Measurements from ENCODE around the gene ZNF550. TPM values are rescaled to one million over a fixed set of nuclear protein-coding genes. Genes with fewer than 3 reads are reported as not detected.
A peak's percentile ranks its signal among the peaks of the same experiment; 100 is the strongest.

ZNF550 gene
- polyA plus RNA-seq, 3 donors, result 0.25 to 2.7 (median 0.65) TPM

DNA sequence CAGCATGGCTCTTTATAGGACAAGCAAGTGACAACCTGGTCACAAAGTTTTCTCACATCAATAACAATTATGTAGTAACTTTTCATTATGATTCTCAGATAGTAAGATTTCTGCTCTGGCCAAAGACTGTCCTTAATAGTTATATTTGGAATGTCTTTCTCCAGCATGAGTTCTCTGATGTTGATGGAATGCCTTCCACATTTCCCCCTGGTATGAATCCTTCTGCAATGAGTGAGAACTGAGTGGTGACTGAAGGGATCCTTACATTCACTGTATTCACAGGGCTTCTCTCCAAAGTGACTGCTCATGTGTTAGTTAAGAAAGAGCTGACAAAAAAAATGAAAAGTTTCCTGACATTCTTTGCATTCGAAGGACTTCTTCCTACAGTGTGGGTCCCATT lies 13.2 kb downstream of the ZNF550 start:
- WGBS (ENCODE audit: insufficient coverage), result 100% methylated on average over 1 of the region's 1 CpG

DNA sequence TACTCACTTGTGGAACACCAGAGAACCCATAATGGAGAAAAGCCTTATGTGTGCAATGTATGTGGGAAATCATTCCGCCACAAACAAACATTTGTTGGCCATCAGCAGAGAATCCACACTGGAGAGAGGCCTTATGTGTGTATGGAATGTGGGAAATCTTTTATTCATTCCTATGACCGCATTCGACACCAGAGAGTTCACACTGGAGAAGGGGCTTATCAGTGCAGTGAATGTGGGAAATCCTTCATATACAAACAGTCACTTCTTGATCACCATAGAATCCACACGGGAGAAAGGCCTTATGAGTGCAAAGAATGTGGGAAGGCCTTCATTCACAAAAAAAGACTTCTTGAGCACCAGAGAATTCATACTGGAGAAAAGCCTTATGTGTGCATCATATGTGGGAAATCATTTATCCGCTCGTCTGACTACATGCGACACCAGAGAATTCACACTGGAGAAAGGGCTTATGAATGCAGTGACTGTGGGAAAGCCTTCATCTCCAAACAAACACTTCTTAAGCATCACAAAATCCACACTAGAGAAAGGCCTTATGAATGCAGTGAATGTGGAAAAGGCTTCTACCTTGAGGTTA lies 21.6 kb downstream of the ZNF550 start:
- Histone ChIP-seq H3K9ac (ENCODE audit: insufficient read depth, low read length, poor library complexity, severe bottlenecking) (no peak overlapping the region), H4K20me1 (ENCODE audit: insufficient read depth, low read length) (no peaks in the 10 kb centered on the region), H3K27ac (ENCODE audit: low read depth in 1 of 2, low read length in 2 of 2) (no peak overlapping the region), H2AFZ (ENCODE audit: insufficient read depth, low read depth, low read length, poor library complexity, severe bottlenecking) (no peak overlapping the region), H3K36me3 (replicated peaks in 1 of 2; ENCODE audit: control insufficient read depth in 1 of 2, insufficient read depth in 2 of 2, low read length in 2 of 2) (peaks cover 31 to 94% of the 10 kb centered on the region in 2 donors), H3K79me2 (ENCODE audit: insufficient read depth, low read length) (no peaks in the 10 kb centered on the region), H3K4me2 (replicated peaks; ENCODE audit: extremely low read depth, low read length, poor library complexity, severe bottlenecking) (no peak overlapping the region), H3K4me1 (ENCODE audit: control insufficient read depth in 1 of 2, insufficient read depth in 2 of 2, low read length in 2 of 2) (no peaks in the 10 kb centered on the region), H3K27me3 (ENCODE audit: control insufficient read depth in 2 of 2, insufficient read depth in 2 of 2, low read length in 2 of 2) (no peaks in the 10 kb centered on the region), H3K4me3 (replicated peaks in 1 of 3; ENCODE audit: low read depth in 2 of 3, low read length in 3 of 3) (peak overlapping the region in 1 of 3 experiments; percentile 44), H3K9me3 (replicated peaks in 1 of 2; ENCODE audit: control insufficient read depth in 1 of 2, insufficient read depth in 1 of 2, low read length in 2 of 2) (peaks cover 79 to 100% of the 10 kb centered on the region in 2 donors)
- TF ChIP-seq, protein P1, sequence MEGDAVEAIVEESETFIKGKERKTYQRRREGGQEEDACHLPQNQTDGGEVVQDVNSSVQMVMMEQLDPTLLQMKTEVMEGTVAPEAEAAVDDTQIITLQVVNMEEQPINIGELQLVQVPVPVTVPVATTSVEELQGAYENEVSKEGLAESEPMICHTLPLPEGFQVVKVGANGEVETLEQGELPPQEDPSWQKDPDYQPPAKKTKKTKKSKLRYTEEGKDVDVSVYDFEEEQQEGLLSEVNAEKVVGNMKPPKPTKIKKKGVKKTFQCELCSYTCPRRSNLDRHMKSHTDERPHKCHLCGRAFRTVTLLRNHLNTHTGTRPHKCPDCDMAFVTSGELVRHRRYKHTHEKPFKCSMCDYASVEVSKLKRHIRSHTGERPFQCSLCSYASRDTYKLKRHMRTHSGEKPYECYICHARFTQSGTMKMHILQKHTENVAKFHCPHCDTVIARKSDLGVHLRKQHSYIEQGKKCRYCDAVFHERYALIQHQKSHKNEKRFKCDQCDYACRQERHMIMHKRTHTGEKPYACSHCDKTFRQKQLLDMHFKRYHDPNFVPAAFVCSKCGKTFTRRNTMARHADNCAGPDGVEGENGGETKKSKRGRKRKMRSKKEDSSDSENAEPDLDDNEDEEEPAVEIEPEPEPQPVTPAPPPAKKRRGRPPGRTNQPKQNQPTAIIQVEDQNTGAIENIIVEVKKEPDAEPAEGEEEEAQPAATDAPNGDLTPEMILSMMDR (IDR thresholded peaks at IDR 0.05), result no peak
- WGBS (ENCODE audit: insufficient coverage), result 80% methylated on average over 1 of the region's 7 CpGs
- peaks cover 0 to 3% (median 0%) of the 10 kb centered on the region in 3 donors for H3K27me3 Mint-ChIP-seq (ENCODE audit: low read depth in 3 of 3)
- no peak for DNase-seq
- H3K4me1 Mint-ChIP-seq, result no peaks in the 10 kb centered on the region
- intact Hi-C loops (cut with micrococcal nuclease), result no loop called here
- H3K9me3 Mint-ChIP-seq, result peaks cover 76 to 100% (median 93%) of the 10 kb centered on the region in 7 donors
- H3K36me3 Mint-ChIP-seq, result peaks cover 68 to 71% of the 10 kb centered on the region in 2 donors
- no peak overlapping the region for H3K27ac Mint-ChIP-seq
- no peak overlapping the region for H3K4me3 Mint-ChIP-seq

More for the DNA sequence above, 13.2 kb downstream of the ZNF550 start:
- Histone ChIP-seq H4K20me1 (ENCODE audit: insufficient read depth, low read length) (no peaks in the 10 kb centered on the region), H3K4me2 (replicated peaks; ENCODE audit: extremely low read depth, low read length, poor library complexity, severe bottlenecking) (no peak overlapping the region), H3K36me3 (replicated peaks in 1 of 2; ENCODE audit: control insufficient read depth in 1 of 2, insufficient read depth in 2 of 2, low read length in 2 of 2) (peaks cover 16 to 97% of the 10 kb centered on the region in 2 donors), H3K4me1 (ENCODE audit: control insufficient read depth in 1 of 2, insufficient read depth in 2 of 2, low read length in 2 of 2) (no peaks in the 10 kb centered on the region), H3K9ac (ENCODE audit: insufficient read depth, low read length, poor library complexity, severe bottlenecking) (no peak overlapping the region), H3K27me3 (ENCODE audit: control insufficient read depth in 2 of 2, insufficient read depth in 2 of 2, low read length in 2 of 2) (no peaks in the 10 kb centered on the region), H3K27ac (ENCODE audit: low read depth in 1 of 2, low read length in 2 of 2) (no peak overlapping the region), H3K9me3 (replicated peaks in 1 of 2; ENCODE audit: control insufficient read depth in 1 of 2, insufficient read depth in 1 of 2, low read length in 2 of 2) (peaks cover 61 to 98% of the 10 kb centered on the region in 2 donors), H3K79me2 (ENCODE audit: insufficient read depth, low read length) (no peaks in the 10 kb centered on the region), H3K4me3 (replicated peaks in 1 of 3; ENCODE audit: low read depth in 2 of 3, low read length in 3 of 3) (peak overlapping the region in 1 of 3 experiments; percentile 47), H2AFZ (ENCODE audit: insufficient read depth, low read depth, low read length, poor library complexity, severe bottlenecking) (no peak overlapping the region)
- H3K27me3 Mint-ChIP-seq (ENCODE audit: low read depth in 3 of 3), result peaks cover 0 to 4% (median 0%) of the 10 kb centered on the region in 3 donors
- intact Hi-C loops (cut with micrococcal nuclease), result no loop called here
- H3K27ac Mint-ChIP-seq, result no peak overlapping the region
- no peak for DNase-seq
- TF ChIP-seq, protein P1 (IDR thresholded peaks at IDR 0.05), result no peak
- H3K9me3 Mint-ChIP-seq, result peaks cover 57 to 97% (median 85%) of the 10 kb centered on the region in 7 donors
- no peak overlapping the region for H3K4me3 Mint-ChIP-seq
- peaks cover 59 to 74% of the 10 kb centered on the region in 2 donors for H3K36me3 Mint-ChIP-seq
- no peaks in the 10 kb centered on the region for H3K4me1 Mint-ChIP-seq

Measured in CD14-positive monocyte (primary cell).